Heart left ventricle (tissue), 16 donors: ENCODE results near the gene FLYWCH2. TPM values are rescaled to one million over a fixed set of nuclear protein-coding genes. Genes with fewer than 3 reads are reported as not detected.

ENCODE experiments used
- ATAC-seq, 4 donors: fragments of 200-7000 bp; cut with Tn5 transposase; one replicate each; pipeline ENCODE4 v1.9.1; 2020 to 2022; ENCODE audit warnings: moderate library complexity in 4 of 4, mild to moderate bottlenecking in 3 of 4, moderate number of reproducible peaks in 1 of 4
- DNase-seq, 5 donors: peaks; one replicate each; pipeline ENCODE4 v3.0.0-alpha.2; 2020
- H3K27ac ChIP-seq, 12 donors: fragments of 200-600 bp; sonication (generic) in 4 of 12; one replicate each; pipeline versions ENCODE4 v1.5.0 to v1.8.0; 2016 to 2022; ENCODE audit warnings: mild to moderate bottlenecking in 2 of 12
- H3K27me3 ChIP-seq, 9 donors: fragments of 200-600 bp; sonication (generic) in 2 of 9; one replicate each; pipeline versions ENCODE4 v1.5.1 to v1.8.0; 2016 to 2022; ENCODE audit warnings: mild to moderate bottlenecking in 3 of 9
- H3K36me3 ChIP-seq, 9 donors: fragments of 200-600 bp; sonication (generic) in 2 of 9; one replicate each; pipeline versions ENCODE4 v1.5.0 to v1.8.0; 2018 to 2022; ENCODE audit warnings: mild to moderate bottlenecking in 2 of 9
- H3K4me1 ChIP-seq, 12 donors: fragments of 200-600 bp; sonication (generic) in 4 of 12; one replicate each; pipeline versions ENCODE4 v1.5.0 to v1.8.0; 2016 to 2022; ENCODE audit warnings: mild to moderate bottlenecking in 3 of 12
- H3K4me3 ChIP-seq, 12 donors: fragments of 200-600 bp; sonication (generic) in 4 of 12; one replicate each; pipeline versions ENCODE4 v1.5.0 to v1.8.0; 2017 to 2022; ENCODE audit warnings: mild to moderate bottlenecking in 9 of 12, moderate library complexity in 4 of 12
- H3K9me3 ChIP-seq, 12 donors: fragments of 200-600 bp; sonication (generic) in 4 of 12; one replicate each; pipeline versions ENCODE4 v1.5.0 to v1.8.0; 2016 to 2022; ENCODE audit warnings: mild to moderate bottlenecking in 1 of 12
- POLR2A ChIP-seq, 2 donors: fragments of 450-650 bp; IDR thresholded peaks; one replicate each; pipeline ENCODE4 v1.6.1; 2017; ENCODE audit warnings: antibody characterized with exemption in 2 of 2, mild to moderate bottlenecking in 2 of 2, moderate library complexity in 2 of 2
- WGBS, 4 donors: extraction: QIAGEN DNeasy Blood & Tissue Kit in 2 of 4; methylation state at CpG; one replicate each; pipeline versions ENCODE4 v1.1.5 to v1.1.7; 2013 to 2018; 5-methylcytosine and 5-hydroxymethylcytosine counted together
- intact Hi-C, 10 donors: fragments of 100-400 bp; cut with DNase I; formaldehyde crosslinking; loops; one replicate each; pipeline versions ENCODE4 v1.11.1 to v1.14.2; 2022
- polyA plus RNA-seq, 2 donors: library from polyadenylated mRNA; stranded (reverse); fragments of 200-250 nt; gene quantifications; one replicate each; pipeline ENCODE4 v1.2.3, GENCODE V29; 2013
- total RNA-seq, 9 donors: library from RNA; depleted of rRNA in 2 of 9; stranded (reverse); fragments of >200 nt in 2 of 9; fragmentation: NEBNext Ultra II Directional in 3 of 9; extraction: Animal tissue kit (Norgen Biotek cat#: 25700) in 3 of 9; gene quantifications; one replicate each; pipeline versions ENCODE4 v1.1.0 to v1.2.4, GENCODE V29; 2016 to 2023
- TF ChIP-seq, protein P1 (sequence below), 12 donors: fragments of 200-600 bp; sonication (generic) in 4 of 12; IDR thresholded peaks; one replicate each; pipeline versions ENCODE4 v1.5.0 to v1.8.0; 2018 to 2022; ENCODE audit warnings: antibody characterized with exemption in 12 of 12, mild to moderate bottlenecking in 5 of 12
- donor health status: ischemic (EF 13 %, LVEDD 7.1; RV severe dilation, severe dysfunction).
- donor health status: healthy with polysubstance abuse.
- donor health status: DM: no; HTN: yes; CAD: no.
- donor health status: DM: no; HTN: no; CAD: no.
- donor health status: ischemic (EF 25% LVEDD 6.9; RV normal size, moderate dysfunction).
- donor health status: ischemic (EF 25% LVEDD 5.7; RV mildly dilated, moderate dysfunction).
- donor health status: healthy.
- donor health status: DM: yes; HTN: yes; CAD: no.
- donor health status: ischemic (EF 35%, LVEDD 5.7; RV mildly dilated, moderate dysfunction).
- donor health status: nonischemic (EF 11% LVEDD 7.7; RV severe dilation, severe dysfunction).
- donor health status: DM: yes; HTN: yes; CAD: no.
- donor health status: PGD.
- donor health status: ischemic (EF 29% LVEDD 5.4; RV normal size, mild dysfunction).
- donor health status: nonischemic (EF 23%, LVEDD 6.1; RV moderate dilation, normal function).

Gene FLYWCH2
- total and polyA plus RNA-seq, 11 donors: 20.1 to 64.1 (median 23.7) TPM

DNA sequence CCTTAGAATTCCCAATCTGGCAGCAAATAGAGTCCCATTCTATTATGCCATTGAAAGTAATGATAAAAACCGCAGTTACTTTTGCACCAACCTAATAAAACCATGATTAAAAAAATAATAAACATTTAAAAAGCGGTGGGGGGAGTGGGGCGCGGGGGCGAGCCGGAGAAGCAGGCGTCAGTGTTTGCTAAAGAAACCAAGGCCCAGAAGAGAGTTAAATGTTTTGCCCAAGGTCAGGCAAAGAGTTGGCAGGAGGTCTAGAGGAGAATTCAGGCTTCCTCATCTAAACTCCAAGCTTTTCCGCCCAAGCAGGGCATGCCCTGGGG, 15.4 kb upstream of the FLYWCH2 start:
- H3K9me3 ChIP-seq: no peaks in the 10 kb centered on the region
- H3K27me3 ChIP-seq: peaks cover 0 to 22% (median 0%) of the 10 kb centered on the region in 9 donors
- H3K4me1 ChIP-seq: peaks cover 0 to 16% (median 3%) of the 10 kb centered on the region in 12 donors
- 27 to 55% (median 44%) methylated on average over 8 of the region's 8 CpGs for WGBS, 4 donors
- no peaks in the 10 kb centered on the region for H3K36me3 ChIP-seq
- no peak for ATAC-seq
- H3K27ac ChIP-seq: peak overlapping the region; percentile 88 to 98 (median 94)
- intact Hi-C loops: loop anchor here in 1 of 10 donors (10.0 kb wide), 1 partner anchor 83 kb away; the partner anchor contains the start of gene PRSS33
- peak overlapping the region; percentile 47 to 84 (median 72) for H3K4me3 ChIP-seq
- DNase-seq: peak in 1 of 5 donors; percentile 45
- TF ChIP-seq, protein P1, sequence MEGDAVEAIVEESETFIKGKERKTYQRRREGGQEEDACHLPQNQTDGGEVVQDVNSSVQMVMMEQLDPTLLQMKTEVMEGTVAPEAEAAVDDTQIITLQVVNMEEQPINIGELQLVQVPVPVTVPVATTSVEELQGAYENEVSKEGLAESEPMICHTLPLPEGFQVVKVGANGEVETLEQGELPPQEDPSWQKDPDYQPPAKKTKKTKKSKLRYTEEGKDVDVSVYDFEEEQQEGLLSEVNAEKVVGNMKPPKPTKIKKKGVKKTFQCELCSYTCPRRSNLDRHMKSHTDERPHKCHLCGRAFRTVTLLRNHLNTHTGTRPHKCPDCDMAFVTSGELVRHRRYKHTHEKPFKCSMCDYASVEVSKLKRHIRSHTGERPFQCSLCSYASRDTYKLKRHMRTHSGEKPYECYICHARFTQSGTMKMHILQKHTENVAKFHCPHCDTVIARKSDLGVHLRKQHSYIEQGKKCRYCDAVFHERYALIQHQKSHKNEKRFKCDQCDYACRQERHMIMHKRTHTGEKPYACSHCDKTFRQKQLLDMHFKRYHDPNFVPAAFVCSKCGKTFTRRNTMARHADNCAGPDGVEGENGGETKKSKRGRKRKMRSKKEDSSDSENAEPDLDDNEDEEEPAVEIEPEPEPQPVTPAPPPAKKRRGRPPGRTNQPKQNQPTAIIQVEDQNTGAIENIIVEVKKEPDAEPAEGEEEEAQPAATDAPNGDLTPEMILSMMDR (IDR thresholded peaks at IDR 0.05): no peak
- no peak for TF ChIP-seq POLR2A (IDR thresholded peaks at IDR 0.05)

DNA sequence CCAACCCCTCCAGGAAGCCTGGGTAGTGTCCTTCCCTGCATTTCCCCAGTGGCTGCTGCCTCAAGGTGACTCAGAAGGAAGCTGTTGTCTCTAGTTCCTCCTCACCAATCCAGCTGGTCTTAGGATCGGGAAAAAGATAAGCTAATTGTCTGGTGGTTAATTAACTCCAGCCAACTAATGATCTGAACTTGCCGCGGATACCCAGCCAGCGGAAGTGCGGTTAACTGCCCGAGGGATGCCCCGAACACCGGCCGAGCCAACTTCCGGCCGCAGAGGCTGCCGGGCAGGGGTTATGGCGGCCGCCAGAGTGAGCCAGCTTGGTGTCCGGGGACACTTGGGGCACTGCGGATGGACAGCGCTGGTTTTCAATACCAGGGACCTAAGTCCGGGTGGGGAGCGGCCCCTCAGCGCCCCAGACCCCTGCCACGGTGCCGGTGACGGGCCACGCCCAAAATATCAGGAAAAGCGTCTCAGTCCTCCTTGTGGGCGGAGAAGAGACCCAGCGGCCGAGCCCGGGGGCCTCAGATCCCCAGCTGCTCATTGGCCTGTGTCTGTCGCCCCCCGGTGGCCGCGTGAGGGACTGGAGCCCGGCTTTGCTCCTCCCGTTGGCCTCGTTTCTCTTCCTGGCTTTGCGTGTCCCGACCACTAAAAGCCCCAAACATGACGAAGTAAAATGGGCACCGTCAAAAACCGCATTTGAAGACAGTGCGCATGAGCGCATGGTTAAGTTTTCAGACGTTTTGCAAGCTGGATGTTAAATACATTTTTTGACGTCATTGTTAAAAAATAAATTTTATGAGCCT, 14.8 kb upstream of the FLYWCH2 start:
- H3K36me3 ChIP-seq: no peaks in the 10 kb centered on the region
- TF ChIP-seq, protein P1 (IDR thresholded peaks at IDR 0.05): peak; percentile 97 to 99 (median 98)
- TF ChIP-seq POLR2A (IDR thresholded peaks at IDR 0.05): peak in 1 of 2 donors; percentile 50
- WGBS, 4 donors: 1 to 2% (median 1%) methylated on average over 28 to 45 of the region's 45 CpGs
- DNase-seq (peak; percentile 93 to 97 (median 94)), ATAC-seq (peak; percentile 96 to 99 (median 98))
- intact Hi-C loops: loop anchor here in 3 of 10 donors (1.0 to 10.0 kb wide), 3 partner anchors 26 to 83 kb away; partner anchors contain the start of gene PRSS33 (in 1 of the 3)
- peaks cover 0 to 19% (median 0%) of the 10 kb centered on the region in 9 donors for H3K27me3 ChIP-seq
- peak overlapping the region; percentile 88 to 98 (median 94) for H3K27ac ChIP-seq
- H3K4me1 ChIP-seq: peaks cover 0 to 16% (median 3%) of the 10 kb centered on the region in 12 donors
- H3K9me3 ChIP-seq: no peaks in the 10 kb centered on the region
- H3K4me3 ChIP-seq: peak overlapping the region; percentile 47 to 84 (median 72)

DNA sequence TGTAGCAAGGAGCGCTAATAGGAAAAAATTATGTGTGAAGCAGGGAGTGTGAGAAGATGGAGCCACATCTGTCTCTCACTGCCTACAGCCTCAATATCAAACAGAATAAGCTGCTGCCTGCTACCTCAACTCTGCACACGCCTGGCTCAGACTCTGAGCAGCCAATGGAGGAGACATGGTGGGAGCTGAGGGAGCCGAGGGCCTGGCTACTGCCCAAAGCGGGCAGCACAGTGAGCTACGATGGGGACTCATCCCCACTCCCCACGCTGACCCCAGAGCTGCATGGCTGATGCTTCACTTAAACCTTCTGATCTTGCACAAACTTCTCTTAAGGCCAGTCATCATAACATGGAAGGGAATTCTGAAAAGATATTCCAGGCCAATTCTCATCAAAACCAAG, 11.1 kb upstream of the FLYWCH2 start:
- no peak for DNase-seq
- no peak overlapping the region for H3K4me3 ChIP-seq
- TF ChIP-seq, protein P1 (IDR thresholded peaks at IDR 0.05): no peak
- TF ChIP-seq POLR2A (IDR thresholded peaks at IDR 0.05): no peak
- no peak overlapping the region for H3K27ac ChIP-seq
- H3K9me3 ChIP-seq: no peaks in the 10 kb centered on the region
- H3K27me3 ChIP-seq: no peaks in the 10 kb centered on the region
- no peak for ATAC-seq
- H3K36me3 ChIP-seq: no peaks in the 10 kb centered on the region
- intact Hi-C loops: loop anchor here in 3 of 10 donors (5.0 to 10.0 kb wide), 2 partner anchors 40 to 93 kb away; partner anchors contain the start of genes FLYWCH1 (in 2 of the 3), KREMEN2 (in 1 of the 3) and PAQR4 (in 1 of the 3)
- WGBS, 4 donors: 75 to 85% (median 78%) methylated on average over 6 of the region's 6 CpGs
- peaks cover 0 to 23% (median 6%) of the 10 kb centered on the region in 12 donors for H3K4me1 ChIP-seq
